CD14-positive monocyte (primary cell): Measurements from ENCODE around the gene ATG9B. TPM values are rescaled to one million over a fixed set of nuclear protein-coding genes. Genes with fewer than 3 reads are reported as not detected.

ENCODE experiments used
- DNase-seq, 3 donors: peaks; one replicate each; pipeline ENCODE4 v3.0.0-alpha.2; 2011 to 2022
- H2AFZ ChIP-seq: 2 replicates; pipeline ENCODE4 v1.6.0; 2012; ENCODE audit warnings: mild to moderate bottlenecking, low read depth, low read length, inconsistent platforms; ENCODE audit not compliant: insufficient read depth, poor library complexity, severe bottlenecking
- H3K27ac ChIP-seq, 2 donors: 1 replicate in 1 of 2; 2 replicates in 1 of 2; pipeline ENCODE4 v1.5.1; 2012 to 2013; ENCODE audit warnings: low read length in 2 of 2, control low read depth in 1 of 2, inconsistent platforms in 1 of 2, low read depth in 1 of 2, mild to moderate bottlenecking in 1 of 2
- H3K27me3 ChIP-seq, 2 donors: one replicate each; pipeline versions ENCODE4 v1.6.0 to v1.6.1; 2011 to 2013; ENCODE audit warnings: low read length in 2 of 2; ENCODE audit not compliant: control insufficient read depth in 2 of 2, insufficient read depth in 2 of 2
- H3K36me3 ChIP-seq, 2 donors: replicated peaks in 1 of 2; 1 replicate in 1 of 2; 2 replicates in 1 of 2; pipeline versions ENCODE4 v1.5.1 to v1.6.1; 2012 to 2013; ENCODE audit warnings: low read length in 2 of 2, control low read depth in 1 of 2, inconsistent platforms in 1 of 2, mild to moderate bottlenecking in 1 of 2; ENCODE audit not compliant: insufficient read depth in 2 of 2, control insufficient read depth in 1 of 2
- H3K4me1 ChIP-seq, 2 donors: 1 replicate in 1 of 2; 2 replicates in 1 of 2; pipeline versions ENCODE4 v1.5.1 to v1.6.1; 2012 to 2013; ENCODE audit warnings: low read length in 2 of 2, control low read depth in 1 of 2, inconsistent platforms in 1 of 2, mild to moderate bottlenecking in 1 of 2, moderate library complexity in 1 of 2; ENCODE audit not compliant: insufficient read depth in 2 of 2, control insufficient read depth in 1 of 2
- H3K4me2 ChIP-seq: replicated peaks from 2 replicates; pipeline ENCODE3; 2012; ENCODE audit warnings: low read length, moderate library complexity, mild to moderate bottlenecking; ENCODE audit not compliant: poor library complexity, severe bottlenecking; ENCODE audit errors: extremely low read depth
- H3K4me3 ChIP-seq, 3 experiments: fragments of 200-600 bp in 1 of 3; sonication (generic) in 1 of 3; replicated peaks in 1 of 3; 1 replicate in 2 of 3; 2 replicates in 1 of 3; pipeline ENCODE4 v1.5.1; 2011 to 2013; ENCODE audit warnings: low read length in 3 of 3, mild to moderate bottlenecking in 3 of 3, control low read depth in 2 of 3, low read depth in 2 of 3, inconsistent platforms in 1 of 3, moderate library complexity in 1 of 3
- H3K79me2 ChIP-seq: 2 replicates; pipeline ENCODE4 v1.6.0; 2012; ENCODE audit warnings: mild to moderate bottlenecking, control low read depth, inconsistent platforms, low read length, moderate library complexity; ENCODE audit not compliant: insufficient read depth
- H3K9ac ChIP-seq: 2 replicates; pipeline ENCODE4 v1.6.0; 2017; ENCODE audit warnings: low read length, mild to moderate bottlenecking; ENCODE audit not compliant: insufficient read depth, poor library complexity, severe bottlenecking
- H3K9me3 ChIP-seq, 2 donors: replicated peaks in 1 of 2; 1 replicate in 1 of 2; 2 replicates in 1 of 2; pipeline versions ENCODE4 v1.5.1 to v1.6.1; 2012 to 2013; ENCODE audit warnings: low read length in 2 of 2, control low read depth in 1 of 2; ENCODE audit not compliant: control insufficient read depth in 1 of 2, insufficient read depth in 1 of 2
- H4K20me1 ChIP-seq: 2 replicates; pipeline ENCODE4 v1.6.0; 2012; ENCODE audit warnings: mild to moderate bottlenecking, low read length, control low read depth, moderate library complexity; ENCODE audit not compliant: insufficient read depth
- H3K27ac Mint-ChIP-seq, 7 donors: one replicate each; pipeline ENCODE4 v1.8.0; 2020; ENCODE audit warnings: mild to moderate bottlenecking in 7 of 7, mixed read lengths in 7 of 7, moderate library complexity in 6 of 7, inconsistent platforms in 2 of 7
- H3K27me3 Mint-ChIP-seq, 3 donors: one replicate each; pipeline ENCODE4 v1.8.0; 2021 to 2022; ENCODE audit warnings: low read depth in 3 of 3, mild to moderate bottlenecking in 3 of 3, mixed read lengths in 3 of 3, moderate library complexity in 3 of 3, inconsistent platforms in 1 of 3
- H3K36me3 Mint-ChIP-seq, 2 donors: one replicate each; pipeline ENCODE4 v1.8.0; 2020; ENCODE audit warnings: mixed read lengths in 2 of 2, inconsistent platforms in 1 of 2, mild to moderate bottlenecking in 1 of 2
- H3K4me1 Mint-ChIP-seq: one replicate; pipeline ENCODE4 v1.8.0; 2020; ENCODE audit warnings: mild to moderate bottlenecking, mixed read lengths
- H3K4me3 Mint-ChIP-seq, 2 donors: one replicate each; pipeline ENCODE4 v1.8.0; 2020; ENCODE audit warnings: mild to moderate bottlenecking in 2 of 2, mixed read lengths in 2 of 2, moderate library complexity in 1 of 2
- H3K9me3 Mint-ChIP-seq, 7 donors: one replicate each; pipeline ENCODE4 v1.8.0; 2020 to 2022; ENCODE audit warnings: mixed read lengths in 7 of 7, mild to moderate bottlenecking in 6 of 7, moderate library complexity in 6 of 7, inconsistent platforms in 2 of 7
- CTCF ChIP-seq: fragments of 200-600 bp; IDR thresholded peaks from one replicate; pipeline ENCODE4 v1.8.0; 2022; ENCODE audit warnings: antibody characterized with exemption, mild to moderate bottlenecking
- WGBS: methylation state at CpG from one replicate; pipeline ENCODE4 v1.1.5; 2013; ENCODE audit warnings: missing lambda C conversion rate; ENCODE audit not compliant: insufficient coverage; 5-methylcytosine and 5-hydroxymethylcytosine counted together
- intact Hi-C, 2 donors: fragments of 100-400 bp; cut with micrococcal nuclease; formaldehyde crosslinking; loops; one replicate each; pipeline versions ENCODE4 v1.15.0 to v1.15.1; 2023
- polyA plus RNA-seq, 3 donors: library from polyadenylated mRNA; depleted of rRNA in 1 of 3; unstranded in 2 of 3; stranded (reverse) in 1 of 3; fragments of 300-500 nt in 2 of 3; fragments of >200 nt in 1 of 3; fragmentation: Illumina TruSeq in 2 of 3; gene quantifications; 1 replicate in 2 of 3; 2 replicates in 1 of 3; pipeline ENCODE4 v1.2.3, GENCODE V29; 2012 to 2021

ATG9B gene
- polyA plus RNA-seq, 3 donors = 0.21 to 0.30 TPM; not detected in 1

- no peaks in the 10 kb centered on the region for H3K79me2 ChIP-seq
- no peak overlapping the region for H3K9ac ChIP-seq
- H3K4me2 ChIP-seq = no peak overlapping the region
- H3K9me3 ChIP-seq = peaks cover 0 to 4% of the 10 kb centered on the region in 2 donors
- H3K4me1 ChIP-seq = peaks cover 9 to 14% of the 10 kb centered on the region in 2 donors
- Mint-ChIP-seq H3K9me3 (peaks cover 0 to 3% (median 0%) of the 10 kb centered on the region in 7 donors), H3K27me3 (peaks cover 18 to 48% (median 29%) of the 10 kb centered on the region in 3 donors), H3K27ac (no peak overlapping the region), H3K4me1 (peaks cover 18% of the 10 kb centered on the region), H3K36me3 (no peaks in the 10 kb centered on the region), H3K4me3 (no peak overlapping the region)
- H4K20me1 ChIP-seq = no peaks in the 10 kb centered on the region
- no peak overlapping the region for H3K27ac ChIP-seq
- H3K4me3 ChIP-seq = no peak overlapping the region
- 100% methylated on average over 1 of the region's 9 CpGs for WGBS
- H3K27me3 ChIP-seq = peaks cover 0 to 21% of the 10 kb centered on the region in 2 donors
- intact Hi-C loops = no loop called here
- no peak for TF ChIP-seq CTCF
- no peaks in the 10 kb centered on the region for H3K36me3 ChIP-seq
- no peak overlapping the region for H2AFZ ChIP-seq
- no peak for DNase-seq
These were observed 18.7 kb downstream of the ATG9B start for GRCh38 chr7:151005566-151005965.

- Histone ChIP-seq H3K27me3 (peaks cover 0 to 13% of the 10 kb centered on the region in 2 donors), H3K4me3 (no peak overlapping the region), H3K36me3 (no peaks in the 10 kb centered on the region), H3K9me3 (peaks cover 0 to 2% of the 10 kb centered on the region in 2 donors), H3K9ac (no peak overlapping the region), H3K27ac (no peak overlapping the region), H2AFZ (no peak overlapping the region), H3K4me2 (no peak overlapping the region), H3K79me2 (no peaks in the 10 kb centered on the region), H4K20me1 (no peaks in the 10 kb centered on the region), H3K4me1 (peaks cover 6% of the 10 kb centered on the region in 2 donors)
- Mint-ChIP-seq H3K9me3 (peaks cover 0 to 3% (median 0%) of the 10 kb centered on the region in 7 donors), H3K27ac (no peak overlapping the region), H3K27me3 (peaks cover 14 to 38% (median 22%) of the 10 kb centered on the region in 3 donors), H3K4me1 (peaks cover 14% of the 10 kb centered on the region), H3K4me3 (no peak overlapping the region), H3K36me3 (no peaks in the 10 kb centered on the region)
- WGBS = 94% methylated on average over 11 of the region's 12 CpGs
- DNase-seq = no peak
- no peak for TF ChIP-seq CTCF
- intact Hi-C loops = no loop called here
These were observed 20.7 kb downstream of the ATG9B start for GRCh38 chr7:151003572-151003971.
